HCT116 (cell line): ENCODE measurements around the gene FBXO42. TPM values are rescaled to one million over a fixed set of nuclear protein-coding genes. Genes with fewer than 3 reads are reported as not detected.
A peak's percentile ranks its signal among the peaks of the same experiment; 100 is the strongest.
"Not testable (repeated sequence)": the region's sequence is repeated elsewhere in the genome, so short reads cannot be mapped to it uniquely, and the experiment has no call there.

Experiments
- ATAC-seq: fragments of 200-7000 bp; cut with Tn5 transposase; 2 replicates; pipeline ENCODE4 v1.9.1; 2020; ENCODE audit warnings: mild to moderate bottlenecking, moderate library complexity
- BruUV-seq: library from RNA; stranded (reverse); fragments of 400-500 nt; replicated peaks from 2 replicates; lab custom pipeline; 2021; lab: Mats Ljungman, UMichigan
- CTCF ChIA-PET: fragments of 300-600 bp; sonication (Branson Sonifier 250); formaldehyde crosslinking; loops from one replicate; lab custom pipeline; 2021; ENCODE audit warnings: antibody characterized with exemption; lab: Charles Lee
- POLR2A ChIA-PET: fragments of 300-600, 350-600 bp; sonication (Branson Sonifier 250); formaldehyde crosslinking; loops from one replicate; lab custom pipeline; 2021; ENCODE audit warnings: antibody characterized with exemption; lab: Charles Lee
- RAD21 ChIA-PET, 2 experiments: fragments of 300-600 bp; sonication (Branson Sonifier 250); formaldehyde crosslinking; loops; one replicate each; lab custom pipeline; 2023; ENCODE audit warnings: low total read pairs in 2 of 2; ENCODE audit not compliant: uncharacterized antibody in 2 of 2, unreplicated experiment in 2 of 2, low non-redundant PET in 1 of 2; lab: Charles Lee
- DNase-seq: peaks from one replicate; pipeline ENCODE4 v3.0.0-alpha.2; 2010; ENCODE audit warnings: low read depth, low spot score
- H2AFZ ChIP-seq: fragments of 200-600 bp; shearing (Covaris generic), sonication (generic); 2 replicates; pipeline ENCODE4 v1.6.1; 2017; ENCODE audit warnings: low read depth, mixed run types, mixed read lengths, antibody characterized with exemption, low read length; ENCODE audit not compliant: poor library complexity, severe bottlenecking
- H3K27ac ChIP-seq: 2 replicates; pipeline ENCODE4 v1.5.1; 2012; ENCODE audit warnings: low read depth, low read length
- H3K27me3 ChIP-seq: fragments of 200-600 bp; sonication (generic); 2 replicates; pipeline ENCODE4 v1.6.1; 2016; ENCODE audit warnings: mixed run types, low read length, mixed read lengths; ENCODE audit not compliant: insufficient read depth
- H3K36me3 ChIP-seq, 2 experiments: fragments of 200-500 bp in 1 of 2; fragments of 200-600 bp in 1 of 2; sonication (Bioruptor generic) in 1 of 2; sonication (generic) in 1 of 2; 2 replicates each; pipeline versions ENCODE4 v1.5.1 to v1.6.1; 2014 to 2016; ENCODE audit warnings: low read length in 2 of 2, inconsistent platforms in 1 of 2, mixed read lengths in 1 of 2, mixed run types in 1 of 2; ENCODE audit not compliant: insufficient read depth in 2 of 2, control insufficient read depth in 1 of 2
- H3K4me1 ChIP-seq, 2 experiments: fragments of 200-600 bp in 1 of 2; sonication (generic) in 1 of 2; 2 replicates each; pipeline versions ENCODE4 v1.5.1 to v1.6.1; 2012 to 2017; ENCODE audit warnings: low read length in 2 of 2, inconsistent platforms in 1 of 2, mild to moderate bottlenecking in 1 of 2, mixed read lengths in 1 of 2, mixed run types in 1 of 2, moderate library complexity in 1 of 2; ENCODE audit not compliant: insufficient read depth in 2 of 2, control insufficient read depth in 1 of 2
- H3K4me2 ChIP-seq: fragments of 200-600 bp; sonication (generic); 2 replicates; pipeline ENCODE4 v1.6.1; 2017; ENCODE audit warnings: mixed run types, low read length, mixed read lengths
- H3K4me3 ChIP-seq, 2 experiments: fragments of 200-600 bp in 1 of 2; sonication (generic) in 1 of 2; replicated peaks in 1 of 2; 2 replicates each; pipeline ENCODE4 v1.5.1; 2011 to 2016; ENCODE audit warnings: low read length in 2 of 2, control low read depth in 1 of 2, low read depth in 1 of 2, mild to moderate bottlenecking in 1 of 2, mixed read lengths in 1 of 2, mixed run types in 1 of 2
- H3K79me2 ChIP-seq: fragments of 200-600 bp; sonication (generic); 2 replicates; pipeline ENCODE4 v1.6.1; 2017; ENCODE audit warnings: mild to moderate bottlenecking, mixed run types, low read length, moderate library complexity, mixed read lengths; ENCODE audit not compliant: insufficient read depth
- H3K9ac ChIP-seq: fragments of 200-600 bp; sonication (generic); 2 replicates; pipeline ENCODE4 v1.6.1; 2016; ENCODE audit warnings: low read length, mixed read lengths
- H3K9me2 ChIP-seq: fragments of 200-600 bp; sonication (generic), shearing (Covaris generic); 2 replicates; pipeline ENCODE4 v1.6.1; 2017; ENCODE audit warnings: mixed run types, mild to moderate bottlenecking, moderate library complexity; ENCODE audit not compliant: insufficient read depth
- H3K9me3 ChIP-seq, 2 experiments: fragments of 200-500 bp in 1 of 2; fragments of 200-600 bp in 1 of 2; sonication (Bioruptor generic) in 1 of 2; sonication (generic) in 1 of 2; 2 replicates each; pipeline ENCODE4 v1.6.1; 2014 to 2017; ENCODE audit warnings: low read length in 2 of 2, mixed read lengths in 2 of 2, inconsistent platforms in 1 of 2, low read depth in 1 of 2, mild to moderate bottlenecking in 1 of 2, mixed run types in 1 of 2, moderate library complexity in 1 of 2; ENCODE audit not compliant: control insufficient read depth in 1 of 2, insufficient read depth in 1 of 2
- H4K20me1 ChIP-seq: fragments of 200-600 bp; sonication (generic), shearing (Covaris generic); 2 replicates; pipeline ENCODE4 v1.6.1; 2017; ENCODE audit warnings: mixed run types, mild to moderate bottlenecking, moderate library complexity; ENCODE audit not compliant: insufficient read depth
- ELF1 ChIP-seq: IDR thresholded peaks from 2 replicates; pipeline ENCODE4 v1.6.1; 2012; ENCODE audit warnings: low read depth, borderline replicate concordance
- REST ChIP-seq: IDR thresholded peaks from 2 replicates; pipeline ENCODE4 v1.6.1; 2012; ENCODE audit warnings: low read depth
- SP1 ChIP-seq: IDR thresholded peaks from 2 replicates; pipeline ENCODE4 v1.6.1; 2012; ENCODE audit warnings: low read depth
- intact Hi-C: fragments of 100-400 bp; cut with micrococcal nuclease; formaldehyde crosslinking; loops from 2 replicates; pipeline ENCODE4 v1.10.0; 2022
- total RNA-seq: library from RNA; stranded (reverse); gene quantifications from one replicate; pipeline ENCODE4 v1.2.1, GENCODE V29; 2021; ENCODE audit not compliant: unreplicated experiment

Gene FBXO42
- total RNA-seq, 1 experiment from 2014 or later: 20.6 TPM

- TF ChIP-seq REST (no peak), ELF1 (peak; percentile 97), SP1 (peak; percentile 85)
Measured at GRCh38 chr1:16366722-16367257, 14.5 kb upstream of the FBXO42 start, which contains the start of gene SZRD1 (continued).

GRCh38 chr1:16365146-16365498 lies 12.8 kb upstream of the FBXO42 start:
- POLR2A ChIA-PET: interaction anchor here (0.9 kb wide), 1 partner anchor 11 kb away, joined by 3 read pairs; no protein-coding TSS in a partner anchor
- Histone ChIP-seq H3K4me1 (peaks cover 4 to 25% of the 10 kb centered on the region in 2 experiments; a peak in 3 of 4 replicates), H3K79me2 (peaks cover 27% of the 10 kb centered on the region)
- CTCF ChIA-PET, H3K9me2 ChIP-seq, intact Hi-C loops, H2AFZ ChIP-seq, H3K9me3 ChIP-seq, RAD21 ChIA-PET, H3K4me3 ChIP-seq, H3K4me2 ChIP-seq, H3K27me3 ChIP-seq, H4K20me1 ChIP-seq, BruUV-seq, H3K9ac ChIP-seq, H3K27ac ChIP-seq, ATAC-seq, H3K36me3 ChIP-seq, DNase-seq: not testable (repeated sequence)
